Activated CD4-positive, alpha-beta T cell treated with anti-CD3 and anti-CD28 coated beads for 4 hours (primary cell): ENCODE data around the gene GFRA4.
A peak's percentile ranks its signal among the peaks of the same experiment; 100 is the strongest.

Source experiments
- DNase-seq, 2 donors: peaks; one replicate each; pipeline ENCODE4 v3.0.0-alpha.2; 2020

The GFRA4 gene, protein sequence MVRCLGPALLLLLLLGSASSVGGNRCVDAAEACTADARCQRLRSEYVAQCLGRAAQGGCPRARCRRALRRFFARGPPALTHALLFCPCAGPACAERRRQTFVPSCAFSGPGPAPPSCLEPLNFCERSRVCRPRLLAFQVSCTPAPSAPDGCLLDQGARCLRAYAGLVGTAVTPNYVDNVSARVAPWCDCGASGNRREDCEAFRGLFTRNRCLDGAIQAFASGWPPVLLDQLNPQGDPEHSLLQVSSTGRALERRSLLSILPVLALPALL

DNA sequence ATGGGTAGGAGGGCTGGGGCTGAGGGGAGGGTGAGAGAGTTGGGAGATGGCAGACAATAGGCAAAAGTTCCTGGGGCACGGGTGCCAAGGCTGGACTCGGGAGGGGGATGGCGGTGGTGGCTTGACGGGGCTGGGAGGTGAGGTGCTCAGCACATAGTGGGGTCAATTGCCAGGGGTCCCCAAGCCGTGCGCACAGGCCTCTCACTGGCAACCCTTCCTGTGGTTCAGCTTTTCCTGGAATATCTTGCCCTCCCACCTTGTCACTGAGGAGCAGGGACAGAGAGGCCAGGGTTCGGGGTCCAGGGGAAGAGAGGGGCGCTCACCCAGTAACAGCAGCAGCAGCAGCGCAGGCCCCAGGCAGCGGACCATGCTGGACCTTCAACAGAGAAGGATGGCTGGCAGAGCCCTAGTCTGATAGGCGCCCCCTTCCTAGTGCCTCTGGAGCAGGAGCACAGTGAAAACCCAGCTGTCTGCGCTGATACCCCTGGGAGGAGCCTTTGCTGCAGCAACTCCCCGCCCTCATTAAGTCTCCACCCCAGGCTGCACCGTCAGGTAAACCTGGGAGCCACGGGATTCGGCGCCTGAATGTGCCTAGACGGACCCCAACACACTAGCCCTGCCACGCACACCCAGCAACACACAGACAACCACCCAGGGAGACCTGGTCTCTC is at the start of gene GFRA4:
TSS of gene GFRA4 (minus strand) at position 369 of the 671 bp plus-strand sequence. CDS start at position 369, 0 bp downstream.
- DNase-seq, result no peak

DNA sequence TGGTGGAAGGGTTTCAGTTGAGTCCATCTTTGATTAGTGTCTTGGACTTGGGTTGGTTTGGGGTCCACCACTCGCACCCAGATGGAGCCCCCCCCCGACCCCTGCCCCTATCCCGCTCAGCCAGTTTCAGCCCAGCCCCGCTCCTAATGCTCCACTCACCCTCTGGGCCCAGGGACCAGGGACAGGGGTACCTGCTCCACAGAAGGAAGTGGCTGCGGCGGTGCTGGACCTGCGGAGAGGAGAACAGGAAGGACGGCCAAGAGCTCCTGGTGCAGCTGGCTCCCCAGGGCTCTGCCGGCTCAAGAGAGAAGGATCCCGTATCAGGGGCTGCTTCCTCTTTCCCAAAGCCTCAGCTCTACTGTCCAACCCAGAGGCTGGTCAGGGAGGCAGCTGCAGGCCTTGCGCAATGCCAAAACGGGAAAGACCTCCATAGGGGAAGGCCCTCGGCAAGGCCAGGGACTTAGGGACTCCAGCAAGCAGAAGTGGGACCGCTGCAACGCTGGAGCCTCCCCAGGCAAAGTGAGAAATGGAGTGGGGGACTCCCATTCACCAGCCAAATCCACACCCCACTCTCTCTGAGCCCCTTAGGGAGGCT is 49.2 kb upstream of the GFRA4 start, which contains the start of gene SIGLEC1:
TSS of gene SIGLEC1 (minus strand) at position 322 of the 595 bp plus-strand sequence. CDS start 5,472 bp downstream, outside the sequence.
- no peak for DNase-seq

DNA sequence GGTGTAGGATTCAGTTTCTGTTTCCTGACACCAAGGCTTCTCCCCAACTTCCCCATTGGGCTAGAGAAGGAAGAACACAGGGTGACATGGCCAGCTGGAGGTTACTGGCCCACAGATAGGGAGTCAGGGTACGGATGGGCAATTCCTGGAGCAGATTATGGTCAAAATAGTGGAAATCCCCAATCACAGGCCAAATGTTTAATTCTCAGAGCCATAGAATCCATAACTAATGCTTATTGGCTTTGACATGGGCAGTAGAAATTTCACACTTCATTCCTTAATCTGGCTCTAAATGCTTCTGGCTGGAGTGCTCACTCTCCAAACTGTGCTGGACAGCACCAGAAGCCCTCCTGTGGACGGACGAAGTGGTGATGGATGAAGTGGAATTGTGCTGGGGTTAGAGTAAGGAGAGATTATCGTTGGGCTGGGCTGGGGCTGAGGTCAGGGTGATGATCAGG is 48.3 kb upstream of the GFRA4 start:
- no peak for DNase-seq

DNA sequence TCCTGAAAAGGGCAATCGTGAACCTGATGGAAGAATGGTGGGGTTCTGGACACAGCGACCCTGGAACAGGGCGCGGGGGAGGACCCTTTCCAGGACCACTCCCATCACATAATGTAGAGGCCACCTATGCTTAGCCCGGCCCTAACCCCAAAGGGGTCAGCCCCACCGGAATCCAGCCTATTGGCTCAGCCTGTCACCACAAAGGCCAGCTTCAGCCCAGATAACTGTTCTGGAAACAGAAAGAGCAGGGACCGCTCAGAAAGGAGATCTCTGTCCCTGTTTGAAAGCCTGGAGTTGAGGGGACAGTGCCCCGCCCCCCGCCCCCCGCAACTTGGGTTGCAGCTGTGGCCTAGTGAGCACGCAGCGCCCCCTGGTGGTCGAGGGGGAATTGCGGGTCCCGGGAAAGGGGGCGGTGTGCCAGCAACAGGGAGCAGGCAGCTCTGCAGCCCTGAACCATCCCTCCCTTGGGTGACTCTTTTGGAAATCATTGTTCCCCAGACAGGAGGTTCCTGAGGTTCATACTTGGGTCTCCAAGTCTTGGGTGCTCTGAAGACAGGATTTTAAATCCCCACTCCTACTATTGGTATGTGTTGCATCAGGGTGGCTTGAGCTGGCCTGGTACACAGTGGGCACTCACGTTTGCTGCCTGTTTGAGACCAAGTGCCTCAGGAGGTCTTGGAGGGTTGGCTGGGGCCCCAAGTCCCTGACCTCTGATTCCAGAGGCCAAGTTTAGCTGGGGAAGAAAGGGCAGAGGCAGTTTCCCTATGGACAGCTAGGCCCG is 47.7 kb upstream of the GFRA4 start:
- peak; percentile 61 to 73 for DNase-seq

DNA sequence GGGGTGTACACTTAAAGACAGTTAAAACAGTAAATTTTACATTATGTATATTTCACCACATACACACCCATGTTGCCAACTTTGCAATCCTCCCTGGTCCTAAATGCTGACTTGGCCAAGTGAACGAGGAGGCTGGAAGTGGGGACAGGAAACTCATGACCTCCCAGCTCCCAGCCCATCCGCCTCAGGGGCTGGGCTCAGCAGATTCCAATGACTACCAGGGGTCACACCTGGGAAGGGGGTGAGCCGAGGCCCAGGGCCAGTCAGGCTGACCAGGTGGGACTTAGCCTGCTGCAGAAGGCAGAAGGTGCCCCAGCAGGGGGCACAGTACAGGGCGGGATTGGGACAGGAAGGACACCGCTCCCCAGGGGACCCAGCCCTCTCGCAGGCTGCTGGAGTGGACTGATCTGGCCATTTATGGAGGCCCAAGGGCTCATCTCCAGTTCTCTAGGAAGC is 46.8 kb upstream of the GFRA4 start:
- DNase-seq, result no peak

DNA sequence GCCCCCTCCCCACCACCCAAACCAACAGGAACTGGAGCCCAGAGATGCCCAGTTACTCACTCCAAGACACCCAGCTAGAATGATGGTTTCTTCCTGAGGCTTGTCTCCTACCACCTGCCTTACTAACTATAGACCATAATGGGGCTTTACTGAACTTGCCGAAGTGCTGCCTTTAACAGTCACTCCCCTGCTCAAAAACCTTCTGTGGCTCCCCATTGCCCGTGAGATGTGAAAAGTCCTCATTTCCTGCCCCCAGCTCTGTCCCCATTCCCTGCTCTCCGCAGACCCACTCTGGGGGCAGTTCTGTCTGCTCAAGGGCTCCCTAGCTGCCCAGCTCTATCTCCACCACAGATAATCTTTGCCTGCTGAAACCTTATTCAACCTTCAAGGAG is 44.3 kb upstream of the GFRA4 start:
- no peak for DNase-seq

DNA sequence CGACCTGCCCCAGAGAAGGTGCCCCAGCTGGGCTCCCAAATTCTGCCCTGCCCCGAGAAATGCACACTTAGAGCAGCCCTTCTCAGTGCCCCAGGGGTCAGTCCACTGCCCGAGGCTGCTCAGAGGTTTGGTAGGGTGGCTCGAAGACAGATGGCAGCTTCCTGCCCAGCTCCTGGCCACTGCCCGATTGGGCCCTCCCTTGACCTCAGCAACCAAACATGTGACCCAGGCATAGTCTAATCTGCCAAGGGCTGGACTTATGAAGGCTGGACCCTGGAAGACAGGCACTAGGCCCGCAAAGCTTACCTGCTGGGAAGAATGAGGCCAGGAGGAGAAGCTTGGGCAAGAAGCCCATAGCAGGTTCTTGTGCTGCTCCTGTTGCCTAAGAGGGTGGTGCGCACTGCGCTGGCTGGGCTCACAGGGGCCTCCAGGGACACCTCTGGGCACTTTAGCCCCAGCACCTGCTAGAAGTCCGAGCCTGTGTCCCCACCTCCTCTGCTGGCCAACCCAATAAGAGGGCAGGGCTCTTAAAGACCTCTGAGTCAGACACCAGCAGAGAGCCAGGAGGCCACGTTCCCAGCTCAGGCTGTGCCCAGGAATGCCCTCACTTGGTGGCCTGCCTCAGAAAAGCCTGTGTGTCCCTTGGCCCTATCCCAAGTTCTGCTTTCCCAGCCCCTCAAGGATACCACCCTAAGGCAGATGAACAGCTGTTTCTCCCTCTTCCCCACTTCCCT is 43.7 kb upstream of the GFRA4 start:
- no peak for DNase-seq

DNA sequence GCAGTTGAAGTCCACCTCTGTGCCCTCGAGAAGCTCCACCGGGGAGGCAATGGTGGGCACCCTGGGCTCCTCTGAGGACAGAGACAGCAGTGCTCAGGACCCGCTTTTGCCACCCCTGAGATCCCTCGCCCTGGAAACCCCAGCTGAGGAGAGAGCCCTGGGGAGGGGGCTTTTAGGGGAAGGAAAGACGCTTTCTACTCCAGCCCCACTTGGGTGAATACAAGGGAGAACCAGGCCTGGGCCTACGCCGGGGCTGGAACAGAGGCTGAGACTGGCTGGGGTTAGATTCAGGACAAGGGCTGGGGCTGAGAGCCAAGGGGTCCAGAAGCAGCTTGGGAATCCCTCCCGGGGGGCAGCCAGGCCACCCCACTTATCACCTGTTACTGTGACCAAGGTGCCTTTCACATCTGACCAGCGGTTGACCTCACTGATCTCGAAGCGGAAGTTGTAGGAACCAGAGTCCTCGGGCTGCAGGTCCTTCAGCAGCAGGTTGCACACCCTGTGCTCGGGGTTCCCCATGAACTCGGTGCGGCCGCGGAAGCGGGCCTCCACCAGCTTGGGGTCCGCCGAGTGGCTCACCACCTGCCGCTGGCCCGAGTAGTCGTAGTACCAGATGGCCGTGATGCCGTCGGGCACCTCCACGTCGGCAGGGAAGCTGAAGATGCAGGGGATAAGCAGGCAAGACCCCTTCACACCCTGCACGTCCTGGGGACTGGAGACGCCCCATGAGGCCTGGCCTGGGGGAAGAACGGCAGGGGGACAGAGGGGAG is 43.0 kb upstream of the GFRA4 start:
- no peak for DNase-seq

DNA sequence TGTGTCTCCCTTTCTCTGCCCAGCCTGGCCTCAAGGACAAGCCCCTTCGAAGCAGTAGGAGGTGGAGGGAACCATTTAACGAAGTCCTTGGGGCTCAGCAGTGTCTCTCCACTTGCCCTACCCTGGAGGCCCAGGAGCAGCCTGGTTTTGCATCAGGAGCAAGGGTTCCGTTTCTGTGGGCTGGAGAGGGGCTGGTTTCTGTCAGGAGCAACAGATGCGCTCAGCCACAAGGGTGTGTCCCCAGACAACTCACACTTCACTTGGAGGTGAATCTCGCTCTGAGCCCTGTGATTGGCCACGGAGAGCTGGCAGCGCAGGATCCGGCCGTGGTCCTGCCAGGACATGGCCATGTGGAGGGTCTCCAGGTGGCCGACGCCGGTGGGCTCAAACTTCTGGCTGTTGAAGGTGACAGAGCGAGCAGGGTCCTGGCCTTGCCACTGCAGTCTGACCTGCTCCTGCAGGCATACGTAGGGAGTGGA is 42.3 kb upstream of the GFRA4 start:
- DNase-seq, result no peak

DNA sequence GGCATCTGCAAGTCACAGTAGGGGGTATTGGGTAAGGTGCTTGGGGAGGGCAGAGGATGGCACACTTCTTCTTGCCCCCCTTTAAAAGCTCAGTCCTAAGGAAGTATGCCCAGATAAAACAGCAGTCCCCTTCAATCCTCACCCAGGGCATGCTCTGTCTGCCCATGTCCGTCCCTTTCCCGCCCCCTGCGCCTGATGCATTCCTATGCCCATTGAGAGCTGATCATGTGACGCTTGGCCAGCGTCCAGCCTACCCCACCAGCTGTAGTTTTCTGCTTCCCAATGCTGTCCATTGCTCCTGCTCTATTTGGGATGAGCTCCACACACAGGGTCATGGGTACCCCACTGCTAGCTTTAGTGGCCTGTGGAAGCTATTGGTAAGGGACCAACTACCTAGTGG is 40.9 kb upstream of the GFRA4 start:
- DNase-seq, result no peak

DNA sequence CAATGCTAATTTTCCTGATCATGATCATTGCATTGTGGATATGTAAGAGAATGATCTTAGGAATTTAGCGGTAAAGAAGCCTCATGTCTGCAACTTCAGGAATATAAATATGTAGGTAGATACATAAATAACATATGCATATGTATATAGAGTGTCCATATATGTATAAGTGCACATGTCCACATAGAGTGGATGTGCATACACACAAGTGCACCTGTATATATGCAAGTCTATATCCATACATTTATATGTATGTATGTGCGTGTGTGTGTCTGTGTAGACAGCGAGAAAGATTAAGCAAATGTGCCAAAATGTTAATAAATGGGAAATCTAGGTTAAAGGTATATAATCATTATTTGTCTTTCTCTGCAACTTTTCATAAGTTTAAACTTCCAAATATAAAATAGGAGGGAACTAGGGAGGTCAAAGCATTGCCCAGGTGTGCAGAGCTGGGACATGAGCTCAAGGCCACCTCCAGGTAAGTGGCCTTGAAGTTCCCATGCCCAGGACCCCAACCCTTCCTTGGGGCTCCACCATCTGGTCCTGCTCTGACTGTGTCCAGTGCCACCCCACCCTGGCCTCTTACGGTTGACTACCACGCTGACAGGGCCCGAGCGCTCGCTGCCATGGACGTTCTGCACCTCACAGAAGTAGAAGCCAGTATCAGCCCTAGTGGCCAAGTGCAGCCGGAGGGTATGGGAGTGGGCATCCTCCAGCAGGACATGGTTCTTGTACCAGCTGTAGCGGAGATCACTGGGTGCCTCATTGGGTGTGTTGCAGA is 39.6 kb upstream of the GFRA4 start:
- DNase-seq, result no peak

DNA sequence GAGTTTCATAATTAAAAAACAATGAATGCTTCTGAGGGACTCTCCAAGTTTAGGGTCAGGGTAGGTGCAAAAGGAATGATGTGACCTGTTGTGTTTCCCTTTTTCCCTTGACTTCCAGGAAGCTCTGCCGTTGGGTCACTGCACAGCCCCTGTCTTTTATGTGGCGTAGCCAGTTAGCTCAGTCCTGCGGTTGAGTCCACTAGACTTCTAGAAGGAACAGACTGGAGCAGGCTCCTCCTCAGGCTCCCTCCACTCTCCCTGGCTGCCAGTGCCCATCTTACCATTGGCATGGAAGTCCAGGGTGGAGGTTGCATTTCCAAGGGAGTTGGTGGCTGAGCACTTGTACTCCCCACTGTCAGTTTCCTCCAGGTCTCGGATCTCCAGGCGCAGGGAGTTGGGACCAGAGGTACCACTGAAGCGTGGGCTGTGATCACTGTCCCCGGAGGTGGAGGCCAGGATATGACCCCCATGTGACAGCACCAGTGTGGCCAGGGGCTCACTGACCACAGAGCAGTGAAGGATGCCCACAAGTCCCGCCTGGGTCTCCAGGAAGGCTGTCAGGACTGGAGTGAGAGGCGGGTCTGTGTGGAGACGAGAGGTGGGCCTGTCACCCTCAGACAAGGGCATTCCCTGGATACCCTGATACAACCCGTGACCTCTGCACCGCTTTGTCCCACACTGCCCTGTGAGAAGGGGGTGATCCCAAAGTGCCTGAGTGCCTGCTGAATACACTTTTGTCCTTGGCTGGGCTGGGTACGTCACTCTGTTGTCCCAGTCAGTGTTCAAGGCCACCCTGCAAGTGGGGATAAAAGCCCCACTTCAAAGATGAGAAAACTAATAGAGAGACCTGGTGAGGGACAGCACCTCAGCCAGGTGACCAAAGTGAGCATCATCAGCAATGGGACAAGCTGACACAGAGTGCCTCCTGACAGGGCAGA is 38.1 kb upstream of the GFRA4 start:
- DNase-seq, result no peak

DNA sequence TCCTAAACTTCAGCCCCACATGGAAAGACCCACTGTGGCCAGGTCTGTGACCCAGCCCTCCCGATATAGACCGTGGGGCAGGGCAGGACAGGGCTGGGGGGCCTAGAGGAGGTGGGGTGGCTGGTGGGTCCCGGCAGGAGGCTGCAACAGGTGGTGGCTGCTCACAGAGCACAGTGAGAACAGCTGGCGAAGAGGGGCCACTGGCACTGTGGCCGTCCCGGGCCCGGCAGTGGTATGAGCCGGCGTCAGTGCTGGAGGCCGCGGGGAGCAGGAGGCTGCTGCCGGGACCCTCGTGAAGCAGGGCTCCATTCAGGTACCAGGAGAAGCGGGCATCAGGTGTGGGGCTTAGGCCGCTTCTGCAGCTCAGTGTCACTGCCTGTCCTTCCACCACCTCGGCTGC is 35.8 kb upstream of the GFRA4 start:
- no peak for DNase-seq

DNA sequence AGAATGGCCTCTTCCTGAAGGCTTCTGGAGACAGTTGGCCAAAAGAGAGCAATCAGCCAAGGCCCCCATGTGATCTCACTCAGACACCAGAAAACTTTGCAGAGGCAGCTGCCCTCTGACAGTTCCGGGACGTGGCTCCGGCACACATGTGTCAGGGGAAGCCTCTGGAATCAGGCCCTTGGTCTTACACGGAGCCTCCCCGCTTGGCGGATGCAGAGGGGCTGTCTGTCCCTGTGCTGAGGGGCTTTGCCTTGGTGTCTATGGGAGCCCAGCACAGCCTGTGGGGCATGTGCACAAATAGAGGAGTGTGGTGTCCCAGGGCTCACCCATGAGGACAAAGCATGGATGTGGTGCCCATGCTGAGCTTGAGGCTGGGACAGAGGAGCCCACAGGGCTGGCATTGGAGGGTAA is 35.4 kb upstream of the GFRA4 start:
- DNase-seq, result no peak

DNA sequence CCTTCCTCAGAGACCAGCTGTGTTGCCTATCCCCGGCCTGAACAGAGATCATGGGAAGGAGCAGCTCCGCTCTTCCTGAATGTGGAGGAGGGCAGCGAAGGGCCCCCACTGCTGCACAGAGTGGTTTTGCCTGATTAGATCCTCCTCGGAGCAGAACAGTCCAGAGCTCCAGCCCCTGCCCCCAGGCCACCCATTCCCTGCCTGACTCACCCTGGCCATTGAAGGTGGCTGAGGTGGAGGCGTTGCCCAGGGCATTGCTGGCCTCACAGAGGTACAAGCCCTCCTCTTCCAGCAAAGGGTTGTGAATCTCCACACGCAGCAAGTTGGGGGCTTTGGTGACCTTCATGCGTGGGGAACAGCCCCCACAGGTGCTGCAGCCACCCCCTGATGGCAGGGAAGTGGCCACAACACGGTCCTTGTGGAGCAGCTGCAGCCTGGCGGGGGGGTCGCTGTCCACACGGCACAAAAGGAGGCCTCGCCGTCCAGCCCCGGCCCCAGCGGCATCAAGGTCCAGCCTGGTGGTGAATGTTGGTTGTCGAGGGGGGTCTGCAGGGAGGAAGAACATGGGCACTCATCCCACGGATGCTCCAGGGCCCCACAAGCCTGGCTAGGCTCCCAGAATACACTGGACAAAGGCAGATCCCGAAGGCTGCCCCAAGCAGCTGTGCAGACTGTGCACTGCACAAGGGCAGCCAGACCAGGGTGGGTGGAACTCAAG is 34.5 kb upstream of the GFRA4 start:
- no peak for DNase-seq

DNA sequence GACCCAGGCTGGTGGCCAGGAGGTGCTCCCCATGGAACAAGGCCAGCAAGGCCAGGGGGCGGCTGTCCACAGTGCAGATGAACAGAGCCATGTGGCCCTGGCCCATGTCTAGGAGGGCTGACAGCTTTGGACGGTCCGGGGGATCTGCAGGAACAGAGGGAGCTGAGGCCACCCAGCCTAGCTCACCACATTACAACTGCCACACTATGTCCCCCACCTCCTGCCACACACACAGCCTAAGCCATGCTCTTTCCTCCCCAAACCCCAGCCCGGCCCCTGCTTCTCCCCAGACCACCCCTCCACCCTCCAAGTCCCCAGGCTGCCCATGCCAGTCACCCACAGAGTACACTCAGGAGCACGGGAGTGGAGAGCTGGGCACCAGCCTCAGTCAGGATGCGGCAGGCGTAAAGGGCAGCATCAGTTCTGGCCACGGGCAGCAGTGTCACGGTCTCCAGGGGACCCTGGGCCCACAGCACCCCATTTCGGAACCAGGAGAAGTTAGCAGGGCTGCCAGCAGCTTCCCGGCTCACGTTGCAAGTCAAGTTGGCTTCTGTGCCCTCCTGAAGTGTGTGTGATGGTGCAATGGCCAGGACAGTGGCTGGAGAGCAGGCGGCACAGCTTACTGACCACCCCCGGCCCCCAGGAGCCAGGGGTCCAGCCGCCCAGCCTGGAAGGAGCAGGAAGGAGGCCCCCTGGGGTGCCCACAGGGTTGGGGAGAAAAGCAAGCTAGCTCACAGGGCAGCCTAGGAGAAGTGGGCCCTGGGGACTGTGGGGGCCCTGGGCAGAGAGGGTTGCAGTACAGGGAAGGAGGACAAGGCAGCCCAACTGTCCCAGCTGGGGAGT is 33.8 kb upstream of the GFRA4 start:
- DNase-seq, result no peak

DNA sequence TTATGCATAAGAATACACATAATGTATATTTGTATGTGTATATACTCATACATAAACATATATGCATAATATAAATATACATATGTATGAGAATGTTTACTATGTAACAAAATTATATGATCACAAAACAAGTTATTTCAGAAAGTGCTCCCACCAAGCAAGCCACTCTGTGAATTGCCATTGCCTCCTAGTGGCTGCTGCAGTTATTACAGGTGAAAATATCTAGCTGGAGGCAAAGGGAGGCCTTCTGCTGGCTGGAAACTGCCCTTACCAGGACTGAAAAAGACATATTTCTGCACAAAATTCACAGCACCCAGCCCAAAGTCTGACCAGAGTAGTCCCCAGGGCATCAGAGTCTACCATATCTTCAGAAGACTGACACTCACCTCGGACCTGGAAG is 33.0 kb upstream of the GFRA4 start:
- no peak for DNase-seq

DNA sequence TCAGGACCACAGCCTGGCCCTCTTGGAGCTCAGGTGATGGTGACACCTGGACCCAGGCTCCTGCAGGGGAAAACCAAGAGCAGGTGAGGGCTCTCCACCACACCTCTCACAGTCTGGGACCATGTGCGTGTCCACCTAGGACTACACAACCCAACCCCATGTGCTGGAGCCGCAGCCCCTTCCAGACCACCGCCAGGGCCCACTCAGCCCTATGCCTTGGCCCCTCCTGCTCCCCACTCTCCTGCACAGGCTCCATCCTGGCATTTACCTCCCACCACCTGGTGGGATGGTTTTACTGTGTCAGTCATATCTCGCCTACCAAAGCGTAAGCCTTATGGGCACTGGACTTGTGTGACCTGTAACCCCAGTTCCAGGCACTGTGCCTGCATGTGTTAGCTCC is 31.7 kb upstream of the GFRA4 start:
- DNase-seq, result no peak
